K562 (cell line): ENCODE results near the gene NXPH4. TPM values are rescaled to one million over a fixed set of nuclear protein-coding genes. Genes with fewer than 3 reads are reported as not detected.
A peak's percentile ranks its signal among the peaks of the same experiment; 100 is the strongest.

Source experiments
- BDP1 ChIP-seq: IDR thresholded peaks from 3 replicates; pipeline ENCODE4 v1.6.1; 2011; ENCODE audit not compliant: insufficient read length, insufficient read depth
- CBX8 ChIP-seq: fragments of 200-600 bp; sonication (generic); IDR thresholded peaks from 2 replicates; pipeline ENCODE4 v1.6.1; 2012; ENCODE audit warnings: borderline replicate concordance, mixed run types, low read depth, mild to moderate bottlenecking, moderate library complexity, mixed read lengths, low read length, control low read depth, inconsistent platforms; ENCODE audit not compliant: poor library complexity, severe bottlenecking; ENCODE audit errors: extremely low read depth
- FIP1L1 ChIP-seq: fragments of 200-400 bp; formaldehyde crosslinking; IDR thresholded peaks from 2 replicates; pipeline ENCODE4 v1.6.1; 2018; ENCODE audit warnings: mild to moderate bottlenecking, low read depth, low read length; ENCODE audit not compliant: poor library complexity, severe bottlenecking
- KDM4B ChIP-seq, 2 experiments: fragments of 450-650 bp in 1 of 2; sonication (generic) in 1 of 2; IDR thresholded peaks; 2 replicates each; pipeline ENCODE4 v1.6.1; 2016 to 2017; ENCODE audit warnings: borderline replicate concordance in 2 of 2, antibody characterized with exemption in 1 of 2, low read depth in 1 of 2, mild to moderate bottlenecking in 1 of 2
- PHB2 ChIP-seq: fragments of 450-650 bp; IDR thresholded peaks from 2 replicates; pipeline ENCODE4 v1.6.1; 2017; ENCODE audit warnings: low read depth
- RB1 ChIP-seq: fragments of 450-650 bp; IDR thresholded peaks from 2 replicates; pipeline ENCODE4 v1.6.1; 2017; ENCODE audit warnings: low read depth, mild to moderate bottlenecking
- RBM14 ChIP-seq: fragments of 200-400 bp; formaldehyde crosslinking; IDR thresholded peaks from 2 replicates; pipeline ENCODE4 v1.6.1; 2018; ENCODE audit warnings: low read depth, mild to moderate bottlenecking, low read length, moderate library complexity, borderline replicate concordance; ENCODE audit not compliant: insufficient read depth
- RBM39 ChIP-seq: fragments of 200-400 bp; formaldehyde crosslinking; optimal IDR thresholded peaks from 2 replicates; pipeline ENCODE3; 2018; ENCODE audit warnings: low read depth, low read length
- SIN3A ChIP-seq, 2 experiments: fragments of 150-350 bp in 1 of 2; IDR thresholded peaks; 2 replicates each; pipeline ENCODE4 v1.6.1; 2011 to 2016; ENCODE audit warnings: borderline replicate concordance in 2 of 2, low read depth in 2 of 2, low read length in 2 of 2, mild to moderate bottlenecking in 2 of 2, moderate library complexity in 2 of 2; ENCODE audit not compliant: control insufficient read depth in 1 of 2
- SRF ChIP-seq, 2 experiments: fragments of 250-450, 450-650 bp in 1 of 2; sonication (Bioruptor Pico) in 1 of 2; sonication (generic) in 1 of 2; formaldehyde crosslinking; IDR thresholded peaks; 2 replicates each; pipeline versions ENCODE4 v1.5.0 to v1.5.1; 2020 to 2022; ENCODE audit warnings: mild to moderate bottlenecking in 1 of 2, missing genetic modification reagents in 1 of 2
- polyA plus RNA-seq, 8 experiments: library from polyadenylated mRNA; depleted of rRNA in 4 of 8; stranded (reverse) in 5 of 8; unstranded in 3 of 8; fragments of >200 nt; fragmentation: Nextera tagmentation in 2 of 8; fragmentation: Illumina TruSeq in 1 of 8; extraction: Ambion mirVana in 2 of 8; extraction: Trizol in 1 of 8; gene quantifications; 2 replicates each; pipeline versions ENCODE4 v1.2.1 to v1.2.3, GENCODE V29; 2011 to 2014; ENCODE audit warnings: inconsistent platforms in 1 of 8, missing spikeins in 1 of 8
- total RNA-seq, 7 experiments: library from RNA; depleted of rRNA in 6 of 7; stranded (reverse); fragments of >200 nt in 6 of 7; fragmentation: Illumina TruSeq in 2 of 7; extraction: Trizol in 2 of 7; gene quantifications; 2 replicates each; pipeline versions ENCODE4 v1.2.1 to v1.2.3, GENCODE V29; 2011 to 2021; ENCODE audit warnings: low replicate concordance in 1 of 7
- TF ChIP-seq, protein P1 (sequence below): IDR thresholded peaks from 2 replicates; pipeline ENCODE4 v1.6.1; 2011; ENCODE audit warnings: borderline replicate concordance, low read depth, mild to moderate bottlenecking, moderate library complexity, low read length; ENCODE audit not compliant: insufficient read depth, poor library complexity, severe bottlenecking
- TF ChIP-seq, protein P2 (sequence below): sonication (generic); formaldehyde crosslinking; IDR thresholded peaks from 2 replicates; pipeline ENCODE4 v1.8.1; 2023; ENCODE audit warnings: mild to moderate bottlenecking, missing genetic modification reagents
- TF ChIP-seq, protein P3 (sequence below): sonication (generic); formaldehyde crosslinking; IDR thresholded peaks from 2 replicates; pipeline ENCODE4 v1.8.1; 2022; ENCODE audit warnings: missing genetic modification reagents
- TF ChIP-seq, protein P4 (sequence below), 3 experiments: fragments of 200-800 bp in 1 of 3; fragments of 250-450 bp in 1 of 3; fragments of 450-650 bp in 1 of 3; sonication (Bioruptor Pico) in 1 of 3; sonication (Bioruptor generic) in 1 of 3; formaldehyde crosslinking in 1 of 3; IDR thresholded peaks; 2 replicates each; pipeline versions ENCODE4 v1.6.1 to v1.8.0; 2016 to 2022; ENCODE audit warnings: mild to moderate bottlenecking in 2 of 3, missing genetic modification characterization in 2 of 3, missing compliant biosample characterization in 1 of 3, moderate library complexity in 1 of 3

Gene NXPH4
- total and polyA plus RNA-seq, 9 of the 15 experiments (the other 6 are each of a cell fraction or from before 2014, with no cell fraction given): 0.49 to 2.7 (median 1.1) TPM; not detected in 4

DNA sequence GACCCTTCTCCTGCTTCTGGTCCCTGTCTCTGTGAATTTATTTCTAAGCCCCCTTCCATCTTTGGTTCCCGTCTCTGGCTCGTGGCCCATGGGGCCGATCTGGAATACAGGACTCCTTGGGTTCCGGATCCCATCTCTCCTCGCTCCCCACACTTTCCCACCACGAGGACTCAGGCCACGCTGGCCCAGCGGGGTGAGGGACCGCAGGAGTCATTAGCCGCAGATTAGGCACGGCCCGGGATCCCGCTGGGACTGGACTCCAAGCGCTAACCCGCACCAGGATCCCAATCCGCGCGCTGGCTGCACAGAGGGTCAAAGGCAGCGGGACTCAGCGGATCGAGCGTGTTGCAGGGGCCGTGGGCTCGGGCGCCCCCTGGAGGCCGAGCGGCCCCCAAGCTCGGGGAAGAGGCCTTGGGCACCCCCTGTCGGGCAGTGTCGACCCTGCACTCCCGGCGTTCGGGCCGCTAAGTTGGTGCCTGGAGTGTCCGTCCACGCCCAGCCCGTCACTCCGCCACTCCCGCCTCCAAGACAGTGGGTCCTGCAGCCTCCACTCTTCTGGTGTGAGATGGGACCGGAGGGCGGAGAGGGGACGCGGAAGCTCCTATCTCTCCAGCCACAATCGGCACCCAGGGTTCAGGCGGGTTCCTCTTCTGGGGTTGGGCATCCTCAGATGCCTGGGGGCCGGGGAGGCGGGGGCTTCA is 22.4 kb downstream of the NXPH4 start (continued):
- TF ChIP-seq, protein P1, sequence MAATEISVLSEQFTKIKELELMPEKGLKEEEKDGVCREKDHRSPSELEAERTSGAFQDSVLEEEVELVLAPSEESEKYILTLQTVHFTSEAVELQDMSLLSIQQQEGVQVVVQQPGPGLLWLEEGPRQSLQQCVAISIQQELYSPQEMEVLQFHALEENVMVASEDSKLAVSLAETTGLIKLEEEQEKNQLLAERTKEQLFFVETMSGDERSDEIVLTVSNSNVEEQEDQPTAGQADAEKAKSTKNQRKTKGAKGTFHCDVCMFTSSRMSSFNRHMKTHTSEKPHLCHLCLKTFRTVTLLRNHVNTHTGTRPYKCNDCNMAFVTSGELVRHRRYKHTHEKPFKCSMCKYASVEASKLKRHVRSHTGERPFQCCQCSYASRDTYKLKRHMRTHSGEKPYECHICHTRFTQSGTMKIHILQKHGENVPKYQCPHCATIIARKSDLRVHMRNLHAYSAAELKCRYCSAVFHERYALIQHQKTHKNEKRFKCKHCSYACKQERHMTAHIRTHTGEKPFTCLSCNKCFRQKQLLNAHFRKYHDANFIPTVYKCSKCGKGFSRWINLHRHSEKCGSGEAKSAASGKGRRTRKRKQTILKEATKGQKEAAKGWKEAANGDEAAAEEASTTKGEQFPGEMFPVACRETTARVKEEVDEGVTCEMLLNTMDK: peak; percentile 89
- TF ChIP-seq CBX8 (no peak), FIP1L1 (peak; percentile 99), RB1 (peak; percentile 97), SIN3A (IDR thresholded peaks at IDR 0.05; ENCODE audit: borderline replicate concordance in 2 of 2, control insufficient read depth in 1 of 2, low read depth in 2 of 2, low read length in 2 of 2) (no peak), BDP1 (no peak), SRF (CRISPR knock-in tag; IDR thresholded peaks at IDR 0.05) (peak in 1 of 2 experiments; percentile 56; a peak in 1 of 4 replicates), RBM14 (0 out of 2 replicates have a peak, but pooled peaks have one; percentile 82), KDM4B (IDR thresholded peaks at IDR 0.05; ENCODE audit: borderline replicate concordance in 2 of 2, low read depth in 1 of 2) (no peak), PHB2 (no peak), RBM39 (no peak)
- TF ChIP-seq, protein P2, sequence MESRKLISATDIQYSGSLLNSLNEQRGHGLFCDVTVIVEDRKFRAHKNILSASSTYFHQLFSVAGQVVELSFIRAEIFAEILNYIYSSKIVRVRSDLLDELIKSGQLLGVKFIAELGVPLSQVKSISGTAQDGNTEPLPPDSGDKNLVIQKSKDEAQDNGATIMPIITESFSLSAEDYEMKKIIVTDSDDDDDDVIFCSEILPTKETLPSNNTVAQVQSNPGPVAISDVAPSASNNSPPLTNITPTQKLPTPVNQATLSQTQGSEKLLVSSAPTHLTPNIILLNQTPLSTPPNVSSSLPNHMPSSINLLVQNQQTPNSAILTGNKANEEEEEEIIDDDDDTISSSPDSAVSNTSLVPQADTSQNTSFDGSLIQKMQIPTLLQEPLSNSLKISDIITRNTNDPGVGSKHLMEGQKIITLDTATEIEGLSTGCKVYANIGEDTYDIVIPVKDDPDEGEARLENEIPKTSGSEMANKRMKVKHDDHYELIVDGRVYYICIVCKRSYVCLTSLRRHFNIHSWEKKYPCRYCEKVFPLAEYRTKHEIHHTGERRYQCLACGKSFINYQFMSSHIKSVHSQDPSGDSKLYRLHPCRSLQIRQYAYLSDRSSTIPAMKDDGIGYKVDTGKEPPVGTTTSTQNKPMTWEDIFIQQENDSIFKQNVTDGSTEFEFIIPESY (CRISPR knock-in tag): peak; percentile 66; the same call in 1 of the 2 replicates
- TF ChIP-seq, protein P3, sequence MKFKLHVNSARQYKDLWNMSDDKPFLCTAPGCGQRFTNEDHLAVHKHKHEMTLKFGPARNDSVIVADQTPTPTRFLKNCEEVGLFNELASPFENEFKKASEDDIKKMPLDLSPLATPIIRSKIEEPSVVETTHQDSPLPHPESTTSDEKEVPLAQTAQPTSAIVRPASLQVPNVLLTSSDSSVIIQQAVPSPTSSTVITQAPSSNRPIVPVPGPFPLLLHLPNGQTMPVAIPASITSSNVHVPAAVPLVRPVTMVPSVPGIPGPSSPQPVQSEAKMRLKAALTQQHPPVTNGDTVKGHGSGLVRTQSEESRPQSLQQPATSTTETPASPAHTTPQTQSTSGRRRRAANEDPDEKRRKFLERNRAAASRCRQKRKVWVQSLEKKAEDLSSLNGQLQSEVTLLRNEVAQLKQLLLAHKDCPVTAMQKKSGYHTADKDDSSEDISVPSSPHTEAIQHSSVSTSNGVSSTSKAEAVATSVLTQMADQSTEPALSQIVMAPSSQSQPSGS: no peak
- TF ChIP-seq, protein P4, sequence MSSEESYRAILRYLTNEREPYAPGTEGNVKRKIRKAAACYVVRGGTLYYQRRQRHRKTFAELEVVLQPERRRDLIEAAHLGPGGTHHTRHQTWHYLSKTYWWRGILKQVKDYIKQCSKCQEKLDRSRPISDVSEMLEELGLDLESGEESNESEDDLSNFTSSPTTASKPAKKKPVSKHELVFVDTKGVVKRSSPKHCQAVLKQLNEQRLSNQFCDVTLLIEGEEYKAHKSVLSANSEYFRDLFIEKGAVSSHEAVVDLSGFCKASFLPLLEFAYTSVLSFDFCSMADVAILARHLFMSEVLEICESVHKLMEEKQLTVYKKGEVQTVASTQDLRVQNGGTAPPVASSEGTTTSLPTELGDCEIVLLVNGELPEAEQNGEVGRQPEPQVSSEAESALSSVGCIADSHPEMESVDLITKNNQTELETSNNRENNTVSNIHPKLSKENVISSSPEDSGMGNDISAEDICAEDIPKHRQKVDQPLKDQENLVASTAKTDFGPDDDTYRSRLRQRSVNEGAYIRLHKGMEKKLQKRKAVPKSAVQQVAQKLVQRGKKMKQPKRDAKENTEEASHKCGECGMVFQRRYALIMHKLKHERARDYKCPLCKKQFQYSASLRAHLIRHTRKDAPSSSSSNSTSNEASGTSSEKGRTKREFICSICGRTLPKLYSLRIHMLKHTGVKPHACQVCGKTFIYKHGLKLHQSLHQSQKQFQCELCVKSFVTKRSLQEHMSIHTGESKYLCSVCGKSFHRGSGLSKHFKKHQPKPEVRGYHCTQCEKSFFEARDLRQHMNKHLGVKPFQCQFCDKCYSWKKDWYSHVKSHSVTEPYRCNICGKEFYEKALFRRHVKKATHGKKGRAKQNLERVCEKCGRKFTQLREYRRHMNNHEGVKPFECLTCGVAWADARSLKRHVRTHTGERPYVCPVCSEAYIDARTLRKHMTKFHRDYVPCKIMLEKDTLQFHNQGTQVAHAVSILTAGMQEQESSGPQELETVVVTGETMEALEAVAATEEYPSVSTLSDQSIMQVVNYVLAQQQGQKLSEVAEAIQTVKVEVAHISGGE (CRISPR knock-in tag; IDR thresholded peaks at IDR 0.05): peak in 1 of 3 experiments; percentile 17; a peak in 1 of 6 replicates
